HCT116 (cell line): ENCODE results near the gene USP21.

Experiments used
- CEBPB ChIP-seq: IDR thresholded peaks from 2 replicates; pipeline ENCODE4 v1.6.1; 2012; ENCODE audit warnings: low read depth
- CTCF ChIP-seq, 3 experiments: fragments of 200-600 bp in 1 of 3; sonication (generic) in 1 of 3; IDR thresholded peaks in 2 of 3; conservative IDR thresholded peaks in 1 of 3; 2 replicates each; pipeline ENCODE4 v1.5.1; 2012 to 2017; ENCODE audit warnings: low read depth in 2 of 3, low read length in 2 of 3, antibody characterized with exemption in 1 of 3, borderline replicate concordance in 1 of 3, control low read depth in 1 of 3, mild to moderate bottlenecking in 1 of 3, mixed read lengths in 1 of 3, mixed run types in 1 of 3, moderate library complexity in 1 of 3; ENCODE audit not compliant: insufficient read depth in 1 of 3
- EZH2 ChIP-seq: fragments of 200-600 bp; sonication (generic); IDR thresholded peaks from 2 replicates; pipeline ENCODE4 v1.6.1; 2017; ENCODE audit warnings: antibody characterized with exemption, mixed run types
- EZH2phosphoT487 ChIP-seq: fragments of 200-600 bp; IDR thresholded peaks from 2 replicates; pipeline ENCODE4 v1.6.1; 2018; ENCODE audit warnings: antibody characterized with exemption, borderline replicate concordance
- FOSL1 ChIP-seq: IDR thresholded peaks from 2 replicates; pipeline ENCODE4 v1.6.1; 2012; ENCODE audit warnings: low read depth
- MAX ChIP-seq: IDR thresholded peaks from 2 replicates; pipeline ENCODE4 v1.6.1; 2012
- POLR2AphosphoS5 ChIP-seq: IDR thresholded peaks from 2 replicates; pipeline ENCODE4 v1.6.1; 2011; ENCODE audit warnings: mild to moderate bottlenecking, low read depth, low read length, moderate library complexity
- RAD21 ChIP-seq: IDR thresholded peaks from 2 replicates; pipeline ENCODE4 v1.6.1; 2012; ENCODE audit warnings: low read depth, mild to moderate bottlenecking
- REST ChIP-seq: IDR thresholded peaks from 2 replicates; pipeline ENCODE4 v1.6.1; 2012; ENCODE audit warnings: low read depth
- SP1 ChIP-seq: IDR thresholded peaks from 2 replicates; pipeline ENCODE4 v1.6.1; 2012; ENCODE audit warnings: low read depth
- ZBTB33 ChIP-seq: IDR thresholded peaks from 2 replicates; pipeline ENCODE4 v1.6.1; 2011; ENCODE audit warnings: mild to moderate bottlenecking, low read length, moderate library complexity; ENCODE audit not compliant: insufficient replicate concordance; ENCODE audit errors: extremely low read depth
- ZFX ChIP-seq: fragments of 450-650 bp; IDR thresholded peaks from 2 replicates; pipeline ENCODE4 v1.6.1; 2017

- TF ChIP-seq CTCF (IDR thresholded peaks at IDR 0.05 in 2 of 3, conservative IDR thresholded peaks at IDR 0.05 in 1 of 3; ENCODE audit: borderline replicate concordance in 1 of 3, insufficient read depth in 1 of 3, low read depth in 2 of 3, low read length in 2 of 3), result no peak
- TF ChIP-seq EZH2, result no peak
- no peak for TF ChIP-seq ZBTB33
- no peak for TF ChIP-seq REST
- no peak for TF ChIP-seq EZH2phosphoT487
- no peak for TF ChIP-seq POLR2AphosphoS5
- no peak for TF ChIP-seq RAD21
- TF ChIP-seq CEBPB, result no peak
- TF ChIP-seq ZFX, result no peak
- TF ChIP-seq MAX, result no peak
- no peak for TF ChIP-seq SP1
- no peak for TF ChIP-seq FOSL1
Observed at GRCh38 chr1:161187311-161187710, 28.0 kb downstream of the USP21 start.
